SU-DHL-6 (cell line): ENCODE measurements around the gene NUDT14.

Source experiments
- CTCF ChIP-seq: fragments of 200-600 bp; sonication (generic); IDR thresholded peaks from one replicate; pipeline ENCODE4 v1.5.1; 2017; ENCODE audit warnings: antibody characterized with exemption, mild to moderate bottlenecking, low read length, moderate library complexity; ENCODE audit not compliant: insufficient read depth, poor library complexity, severe bottlenecking
- EZH2phosphoT487 ChIP-seq: fragments of 200-600 bp; sonication (generic), shearing (Covaris generic); conservative IDR thresholded peaks from 2 replicates; pipeline ENCODE4 v1.6.1; 2018; ENCODE audit warnings: mild to moderate bottlenecking, antibody characterized with exemption, low read length, moderate library complexity, mixed read lengths

GRCh38 chr14:105152794-105153241 lies 28.3 kb downstream of the NUDT14 start:
- TF ChIP-seq CTCF (no peak), EZH2phosphoT487 (no peak)
